ENCODE results near the gene GAB2. TPM values are rescaled to one million over a fixed set of nuclear protein-coding genes. Genes with fewer than 3 reads are reported as not detected.
"Not testable (repeated sequence)": the region's sequence is repeated elsewhere in the genome, so short reads cannot be mapped to it uniquely, and the experiment has no call there.

GAB2 gene
- total RNA-seq, 4 donors from 2014 or later, result 26.3 to 84.8 (median 26.6) TPM

- no peak for ATAC-seq
- H3K9me3 ChIP-seq, result no peaks in the 10 kb centered on the region
- H3K27me3 ChIP-seq, result no peaks in the 10 kb centered on the region
- 98 to 100% methylated on average over 3 of the region's 3 CpGs for WGBS, 2 donors (ENCODE audit: low coverage in 1 of 2)
- H3K27ac ChIP-seq, result no peak overlapping the region
- H3K36me3 ChIP-seq, result no peaks in the 10 kb centered on the region
- no peak overlapping the region for H3K4me3 ChIP-seq
- no peak for TF ChIP-seq CTCF (IDR thresholded peaks at IDR 0.05)
- TF ChIP-seq EP300 (IDR thresholded peaks at IDR 0.05), result no peak
- no peak for TF ChIP-seq POLR2A (IDR thresholded peaks at IDR 0.05)
- no peak for TF ChIP-seq POLR2AphosphoS5 (IDR thresholded peaks at IDR 0.05)
- peaks cover 0 to 17% (median 0%) of the 10 kb centered on the region in 3 donors for H3K4me1 ChIP-seq
These were observed 122.3 kb downstream of the GAB2 start for GRCh38 chr11:78295347-78295746.

GRCh38 chr11:78294100-78294499 is 123.5 kb downstream of the GAB2 start:
- peaks cover 0 to 12% (median 0%) of the 10 kb centered on the region in 3 donors for H3K4me1 ChIP-seq
- H3K27me3 ChIP-seq, ATAC-seq, H3K27ac ChIP-seq, H3K4me3 ChIP-seq, H3K9me3 ChIP-seq, H3K36me3 ChIP-seq: not testable (repeated sequence)
- WGBS, 2 donors (ENCODE audit: low coverage in 1 of 2), result 83 to 92% methylated on average over 2 to 4 of the region's 5 CpGs

GRCh38 chr11:78293536-78293935 is 124.1 kb downstream of the GAB2 start:
- no peaks in the 10 kb centered on the region for H3K27me3 ChIP-seq

GRCh38 chr11:78292109-78292803 is 125.4 kb downstream of the GAB2 start:
- no peak for ATAC-seq
- Histone ChIP-seq H3K4me1 (no peaks in the 10 kb centered on the region), H3K27ac (no peak overlapping the region), H3K4me3 (no peak overlapping the region), H3K36me3 (no peaks in the 10 kb centered on the region), H3K27me3 (no peaks in the 10 kb centered on the region), H3K9me3 (peaks cover 0 to 6% (median 0%) of the 10 kb centered on the region in 3 donors)
- no peak for TF ChIP-seq CTCF (IDR thresholded peaks at IDR 0.05)
- TF ChIP-seq POLR2A (IDR thresholded peaks at IDR 0.05), result no peak
- TF ChIP-seq POLR2AphosphoS5 (IDR thresholded peaks at IDR 0.05), result no peak
- TF ChIP-seq EP300 (IDR thresholded peaks at IDR 0.05), result no peak
- WGBS, 2 donors (ENCODE audit: low coverage in 1 of 2), result 73 to 76% methylated on average over 5 to 9 of the region's 9 CpGs

More at GRCh38 chr11:78293536-78293935, 124.1 kb downstream of the GAB2 start:
- TF ChIP-seq POLR2A (IDR thresholded peaks at IDR 0.05) (no peak), CTCF (IDR thresholded peaks at IDR 0.05) (no peak), EP300 (IDR thresholded peaks at IDR 0.05) (no peak), POLR2AphosphoS5 (IDR thresholded peaks at IDR 0.05) (no peak)
- H3K4me3 ChIP-seq, result no peak overlapping the region
- H3K27ac ChIP-seq, result no peak overlapping the region
- no peaks in the 10 kb centered on the region for H3K36me3 ChIP-seq
- 97 to 98% methylated on average over 4 to 6 of the region's 6 CpGs for WGBS, 2 donors (ENCODE audit: low coverage in 1 of 2)
- no peak for ATAC-seq
- H3K4me1 ChIP-seq, result peaks cover 0 to 8% (median 0%) of the 10 kb centered on the region in 3 donors
- peaks cover 0 to 4% (median 0%) of the 10 kb centered on the region in 3 donors for H3K9me3 ChIP-seq

- Histone ChIP-seq H3K4me1 (no peaks in the 10 kb centered on the region), H3K9me3 (peaks cover 0 to 6% (median 0%) of the 10 kb centered on the region in 3 donors), H3K27ac (no peak overlapping the region), H3K27me3 (no peaks in the 10 kb centered on the region), H3K4me3 (no peak overlapping the region), H3K36me3 (no peaks in the 10 kb centered on the region)
- TF ChIP-seq EP300 (IDR thresholded peaks at IDR 0.05) (no peak), CTCF (IDR thresholded peaks at IDR 0.05) (no peak), POLR2A (IDR thresholded peaks at IDR 0.05) (no peak), POLR2AphosphoS5 (IDR thresholded peaks at IDR 0.05) (no peak)
- WGBS, 2 donors (ENCODE audit: low coverage in 1 of 2), result 93% methylated on average over 2 of the region's 6 CpGs; no CpG with 5 or more reads in 1 of the 2 donors
- ATAC-seq, result no peak
These were observed 126.0 kb downstream of the GAB2 start for GRCh38 chr11:78291503-78292108.
